H1 (cell line): ENCODE results near the gene S100A12. TPM values are rescaled to one million over a fixed set of nuclear protein-coding genes. Genes with fewer than 3 reads are reported as not detected.
A peak's percentile ranks its signal among the peaks of the same experiment; 100 is the strongest.

Experiments used
- CTCF ChIA-PET: fragments of 300-600 bp; sonication (Branson Sonifier 250); formaldehyde crosslinking; loops from one replicate; lab custom pipeline; 2021; ENCODE audit not compliant: partially characterized antibody; lab: Charles Lee
- POLR2A ChIA-PET: fragments of 300-600 bp; sonication (Branson Sonifier 250); formaldehyde crosslinking; loops from one replicate; lab custom pipeline; 2021; ENCODE audit warnings: inconsistent platforms; ENCODE audit not compliant: partially characterized antibody; lab: Charles Lee
- DNase-seq, 2 experiments: peaks; one replicate each; pipeline versions ENCODE4 v3.0.0 to v3.0.0-alpha.2; 2010 to 2022; ENCODE audit warnings: low spot score in 2 of 2, low read depth in 1 of 2, mixed read lengths in 1 of 2
- FAIRE-seq: peaks from 2 replicates; lab custom pipeline; 2011; peaks lifted over from hg19 to GRCh38; lab: Jason Lieb, UNC
- H2AFZ ChIP-seq: 2 replicates; pipeline ENCODE4 v1.8.1; 2012; ENCODE audit warnings: low read length, inconsistent platforms
- H2AK5ac ChIP-seq: 2 replicates; pipeline ENCODE4 v1.6.1; 2013; ENCODE audit warnings: low read depth, low read length
- H2BK120ac ChIP-seq: replicated peaks from 2 replicates; pipeline ENCODE3; 2013; ENCODE audit warnings: low read depth, low read length, inconsistent platforms
- H2BK12ac ChIP-seq: 2 replicates; pipeline ENCODE4 v1.6.1; 2013; ENCODE audit warnings: low read depth, low read length
- H2BK15ac ChIP-seq: 2 replicates; pipeline ENCODE4 v1.6.1; 2013; ENCODE audit warnings: low read length
- H2BK20ac ChIP-seq: 2 replicates; pipeline ENCODE4 v1.6.1; 2013; ENCODE audit warnings: low read length
- H2BK5ac ChIP-seq: 2 replicates; pipeline ENCODE4 v1.6.1; 2013; ENCODE audit warnings: low read depth, low read length
- H3K14ac ChIP-seq: 2 replicates; pipeline ENCODE4 v1.6.1; 2013; ENCODE audit warnings: inconsistent platforms; ENCODE audit not compliant: insufficient read length
- H3K18ac ChIP-seq: 2 replicates; pipeline ENCODE4 v1.6.1; 2013; ENCODE audit warnings: low read length; ENCODE audit errors: extremely low read depth
- H3K23ac ChIP-seq: 2 replicates; pipeline ENCODE4 v1.6.1; 2013; ENCODE audit warnings: inconsistent platforms; ENCODE audit not compliant: insufficient read length
- H3K23me2 ChIP-seq: 2 replicates; pipeline ENCODE4 v1.6.1; 2013; ENCODE audit warnings: low read depth, low read length
- H3K27ac ChIP-seq: 2 replicates; pipeline ENCODE4 v1.6.1; 2011; ENCODE audit warnings: low read depth, low read length, inconsistent platforms
- H3K27me3 ChIP-seq, 4 experiments: replicated peaks in 1 of 4; 1 replicate in 1 of 4; 2 replicates in 3 of 4; pipeline versions ENCODE4 v1.6.1 to v1.8.1; 2011 to 2013; ENCODE audit warnings: low read length in 3 of 4, mild to moderate bottlenecking in 3 of 4, inconsistent platforms in 2 of 4, mixed read lengths in 2 of 4, moderate library complexity in 1 of 4; ENCODE audit not compliant: control insufficient read depth in 3 of 4, insufficient read depth in 3 of 4; ENCODE audit errors: extremely low read depth in 1 of 4
- H3K36me3 ChIP-seq, 4 experiments: 2 replicates each; pipeline versions ENCODE4 v1.6.1 to v1.8.1; 2011 to 2013; ENCODE audit warnings: mild to moderate bottlenecking in 4 of 4, low read length in 3 of 4, moderate library complexity in 2 of 4, control low read depth in 1 of 4, inconsistent platforms in 1 of 4; ENCODE audit not compliant: insufficient read depth in 4 of 4, control insufficient read depth in 2 of 4
- H3K4ac ChIP-seq: replicated peaks from 2 replicates; pipeline ENCODE3; 2013; ENCODE audit warnings: low read length, low read depth, mixed read lengths, inconsistent platforms; ENCODE audit not compliant: insufficient read length
- H3K4me1 ChIP-seq, 4 experiments: replicated peaks in 1 of 4; 1 replicate in 1 of 4; 2 replicates in 3 of 4; pipeline versions ENCODE4 v1.6.1 to v1.8.1; 2011 to 2013; ENCODE audit warnings: low read length in 3 of 4, inconsistent platforms in 2 of 4, mixed read lengths in 1 of 4; ENCODE audit not compliant: insufficient read depth in 4 of 4, control insufficient read depth in 3 of 4
- H3K4me2 ChIP-seq, 2 experiments: 2 replicates each; pipeline versions ENCODE4 v1.6.1 to v1.8.1; 2011 to 2013; ENCODE audit warnings: low read depth in 2 of 2, low read length in 2 of 2, control low read depth in 1 of 2, inconsistent platforms in 1 of 2, mild to moderate bottlenecking in 1 of 2; ENCODE audit not compliant: insufficient read depth in 1 of 2
- H3K4me3 ChIP-seq, 4 experiments: fragments of 200-600, 300-600 bp in 1 of 4; sonication (generic), shearing (Covaris generic), sonication (Bioruptor Twin) in 1 of 4; 2 replicates each; pipeline versions ENCODE4 v1.5.1 to v1.8.1; 2011 to 2016; ENCODE audit warnings: low read length in 4 of 4, low read depth in 3 of 4, control low read depth in 2 of 4, inconsistent platforms in 2 of 4, mild to moderate bottlenecking in 2 of 4, mixed read lengths in 1 of 4, moderate library complexity in 1 of 4; ENCODE audit not compliant: insufficient read depth in 2 of 4; ENCODE audit errors: extremely low read depth in 1 of 4
- H3K56ac ChIP-seq: replicated peaks from 2 replicates; pipeline ENCODE3; 2013; ENCODE audit warnings: low read depth, mild to moderate bottlenecking, mixed read lengths, low read length, inconsistent platforms; ENCODE audit not compliant: insufficient read length
- H3K79me1 ChIP-seq: 2 replicates; pipeline ENCODE4 v1.6.1; 2013; ENCODE audit warnings: low read depth, low read length, control low read depth
- H3K79me2 ChIP-seq, 2 experiments: 2 replicates each; pipeline versions ENCODE4 v1.6.1 to v1.8.1; 2012 to 2013; ENCODE audit warnings: low read length in 2 of 2, mild to moderate bottlenecking in 2 of 2, inconsistent platforms in 1 of 2; ENCODE audit not compliant: insufficient read depth in 2 of 2, control insufficient read depth in 1 of 2
- H3K9ac ChIP-seq, 4 experiments: replicated peaks in 1 of 4; 1 replicate in 1 of 4; 2 replicates in 3 of 4; pipeline versions ENCODE4 v1.6.1 to v1.8.1; 2011 to 2013; ENCODE audit warnings: low read depth in 3 of 4, low read length in 3 of 4, control low read depth in 2 of 4, mild to moderate bottlenecking in 2 of 4, moderate library complexity in 2 of 4, inconsistent platforms in 1 of 4; ENCODE audit errors: extremely low read depth in 1 of 4
- H3K9me3 ChIP-seq, 2 experiments: 2 replicates each; pipeline versions ENCODE4 v1.6.1 to v1.8.1; 2012 to 2013; ENCODE audit warnings: mild to moderate bottlenecking in 2 of 2, moderate library complexity in 2 of 2, control low read depth in 1 of 2, inconsistent platforms in 1 of 2, low read depth in 1 of 2, low read length in 1 of 2, mixed read lengths in 1 of 2; ENCODE audit not compliant: insufficient read depth in 2 of 2
- H4K20me1 ChIP-seq, 2 experiments: replicated peaks in 1 of 2; 2 replicates each; pipeline versions ENCODE3 to v1.8.1; 2011 to 2013; ENCODE audit warnings: inconsistent platforms in 2 of 2, low read length in 2 of 2, mild to moderate bottlenecking in 1 of 2; ENCODE audit not compliant: insufficient read depth in 2 of 2, control insufficient read depth in 1 of 2
- H4K5ac ChIP-seq: 2 replicates; pipeline ENCODE4 v1.6.1; 2013; ENCODE audit warnings: low read length, low read depth, mixed read lengths, inconsistent platforms; ENCODE audit not compliant: insufficient read length
- H4K8ac ChIP-seq: 2 replicates; pipeline ENCODE4 v1.8.0; 2013; ENCODE audit warnings: mild to moderate bottlenecking, moderate library complexity, low read length, inconsistent platforms; ENCODE audit not compliant: insufficient read depth; ENCODE audit errors: extremely low read depth
- H4K91ac ChIP-seq: replicated peaks from 2 replicates; pipeline ENCODE3; 2013; ENCODE audit warnings: low read length, mixed read lengths, inconsistent platforms; ENCODE audit not compliant: insufficient read length
- CREB1 ChIP-seq: IDR thresholded peaks from 2 replicates; pipeline ENCODE4 v1.6.1; 2012; ENCODE audit warnings: inconsistent platforms
- RAD21 ChIP-seq, 2 experiments: IDR thresholded peaks in 1 of 2; conservative IDR thresholded peaks in 1 of 2; 2 replicates each; pipeline ENCODE4 v1.6.1; 2011; ENCODE audit warnings: low read depth in 2 of 2, low read length in 2 of 2, improper control_type of control experiment in 1 of 2, inconsistent platforms in 1 of 2, mild to moderate bottlenecking in 1 of 2, moderate library complexity in 1 of 2
- SIRT6 ChIP-seq: IDR thresholded peaks from one replicate; pipeline ENCODE4 v1.7.1; 2012; ENCODE audit warnings: low read length, inconsistent platforms
- SP4 ChIP-seq: IDR thresholded peaks from 2 replicates; pipeline ENCODE4 v1.6.1; 2012; ENCODE audit warnings: low read length, inconsistent platforms
- TAF1 ChIP-seq: IDR thresholded peaks from 2 replicates; pipeline ENCODE4 v1.6.1; 2011; ENCODE audit warnings: mild to moderate bottlenecking, low read depth, low read length
- WGBS, 2 experiments: shearing (Covaris generic) in 1 of 2; methylation state at CpG; one replicate each; pipeline versions ENCODE4 v1.1.6 to v1.1.7; 2013 to 2015; ENCODE audit warnings: low lambda C conversion rate in 2 of 2, mixed read lengths in 2 of 2, inconsistent platforms in 1 of 2, low coverage in 1 of 2, missing lambda C conversion rate in 1 of 2; ENCODE audit not compliant: insufficient replicate concordance in 2 of 2, insufficient coverage in 1 of 2, insufficient read length in 1 of 2; ENCODE audit errors: extremely low coverage in 1 of 2, missing lambda C conversion rate in 1 of 2; 5-methylcytosine and 5-hydroxymethylcytosine counted together
- polyA plus RNA-seq, 7 experiments: library from polyadenylated mRNA; depleted of rRNA in 3 of 7; stranded (reverse) in 5 of 7; unstranded in 2 of 7; fragments of >200 nt in 5 of 7; fragments of 200-250 nt in 2 of 7; gene quantifications; 1 replicate in 5 of 7; 2 replicates in 1 of 7; 4 replicates in 1 of 7; pipeline versions ENCODE4 v1.2.1 to v1.2.3, GENCODE V29; 2011 to 2013; ENCODE audit warnings: missing spikeins in 2 of 7, mixed read lengths in 2 of 7
- total RNA-seq: library from RNA; stranded (reverse); fragmentation: NEBNext Ultra II Directional; extraction: Animal tissue kit (Norgen Biotek cat#: 25700); gene quantifications from 2 replicates; pipeline ENCODE4 v1.2.1, GENCODE V29; 2021
- TF ChIP-seq, protein P1 (sequence below), 3 experiments: IDR thresholded peaks; 1 replicate in 2 of 3; 2 replicates in 1 of 3; pipeline versions ENCODE4 v1.5.1 to v1.6.1; 2011; ENCODE audit warnings: low read length in 3 of 3, mild to moderate bottlenecking in 3 of 3, inconsistent platforms in 2 of 3, low read depth in 1 of 3, moderate library complexity in 1 of 3; ENCODE audit not compliant: insufficient read depth in 1 of 3; ENCODE audit errors: control extremely low read depth in 1 of 3

Gene S100A12
- total and polyA plus RNA-seq, 2 of the 8 experiments (the other 6 are each of a cell fraction or from before 2014, with no cell fraction given) = not detected

DNA sequence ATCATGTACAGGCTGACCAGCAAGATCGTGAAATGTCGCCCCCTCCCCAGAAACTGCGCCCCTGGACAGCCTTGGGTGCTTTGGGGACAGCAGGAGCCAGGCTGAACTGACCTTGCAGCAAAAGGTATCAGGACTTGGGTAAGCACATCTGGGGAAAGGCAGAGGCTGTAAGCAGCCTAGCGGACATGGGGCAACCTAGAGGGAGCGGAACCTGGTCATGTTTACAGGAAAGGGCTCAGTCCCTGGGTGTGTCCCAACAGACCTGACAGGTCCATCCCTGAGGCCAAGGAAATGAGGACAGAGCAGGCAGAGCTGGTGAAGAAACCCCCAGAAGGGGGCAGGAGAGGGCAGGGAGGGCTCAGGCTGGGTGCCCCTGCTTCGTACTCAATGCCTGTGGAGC lies 18.5 kb upstream of the S100A12 start:
- Histone ChIP-seq H3K79me1 (no peaks in the 10 kb centered on the region), H3K23ac (no peak overlapping the region), H2AFZ (no peak overlapping the region), H3K23me2 (no peaks in the 10 kb centered on the region), H3K4me3 (no peak overlapping the region), H2BK20ac (no peak overlapping the region), H3K9me3 (no peaks in the 10 kb centered on the region), H3K14ac (no peak overlapping the region), H3K18ac (no peak overlapping the region), H3K9ac (no peak overlapping the region), H4K8ac (no peak overlapping the region), H4K91ac (no peak overlapping the region), H3K79me2 (no peaks in the 10 kb centered on the region), H3K4me1 (no peaks in the 10 kb centered on the region), H2AK5ac (no peak overlapping the region), H3K36me3 (no peaks in the 10 kb centered on the region), H2BK120ac (no peak overlapping the region), H3K4ac (no peak overlapping the region), H3K4me2 (no peak overlapping the region), H2BK5ac (no peak overlapping the region), H4K5ac (no peak overlapping the region), H3K56ac (no peak overlapping the region), H3K27ac (no peak overlapping the region), H2BK15ac (no peak overlapping the region; the same call in 1 of the 2 replicates), H4K20me1 (no peaks in the 10 kb centered on the region), H3K27me3 (peaks cover 0 to 2% (median 0%) of the 10 kb centered on the region in 4 experiments; a peak in 1 of 7 replicates), H2BK12ac (no peak overlapping the region)
- no peak for TF ChIP-seq TAF1
- no peak for TF ChIP-seq SP4
- peak; percentile 39 to 56 for TF ChIP-seq RAD21 (IDR thresholded peaks at IDR 0.05 in 1 of 2, conservative IDR thresholded peaks at IDR 0.05 in 1 of 2; ENCODE audit: low read depth in 2 of 2, low read length in 2 of 2)
- TF ChIP-seq SIRT6 = no peak
- TF ChIP-seq, protein P1, sequence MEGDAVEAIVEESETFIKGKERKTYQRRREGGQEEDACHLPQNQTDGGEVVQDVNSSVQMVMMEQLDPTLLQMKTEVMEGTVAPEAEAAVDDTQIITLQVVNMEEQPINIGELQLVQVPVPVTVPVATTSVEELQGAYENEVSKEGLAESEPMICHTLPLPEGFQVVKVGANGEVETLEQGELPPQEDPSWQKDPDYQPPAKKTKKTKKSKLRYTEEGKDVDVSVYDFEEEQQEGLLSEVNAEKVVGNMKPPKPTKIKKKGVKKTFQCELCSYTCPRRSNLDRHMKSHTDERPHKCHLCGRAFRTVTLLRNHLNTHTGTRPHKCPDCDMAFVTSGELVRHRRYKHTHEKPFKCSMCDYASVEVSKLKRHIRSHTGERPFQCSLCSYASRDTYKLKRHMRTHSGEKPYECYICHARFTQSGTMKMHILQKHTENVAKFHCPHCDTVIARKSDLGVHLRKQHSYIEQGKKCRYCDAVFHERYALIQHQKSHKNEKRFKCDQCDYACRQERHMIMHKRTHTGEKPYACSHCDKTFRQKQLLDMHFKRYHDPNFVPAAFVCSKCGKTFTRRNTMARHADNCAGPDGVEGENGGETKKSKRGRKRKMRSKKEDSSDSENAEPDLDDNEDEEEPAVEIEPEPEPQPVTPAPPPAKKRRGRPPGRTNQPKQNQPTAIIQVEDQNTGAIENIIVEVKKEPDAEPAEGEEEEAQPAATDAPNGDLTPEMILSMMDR (IDR thresholded peaks at IDR 0.05; ENCODE audit: control extremely low read depth in 1 of 3, insufficient read depth in 1 of 3, low read depth in 1 of 3, low read length in 3 of 3) = peak; percentile 50 to 62 (median 62)
- no peak for TF ChIP-seq CREB1
- DNase-seq (peak in 1 of 2 experiments; percentile 73), FAIRE-seq (no peak)
- WGBS, 2 experiments = 81% methylated on average over 6 of the region's 6 CpGs; no CpG with 5 or more reads in 1 of the 2 experiments
- ChIA-PET CTCF (interaction anchor here (0.9 to 4.7 kb wide), 7 partner anchors 10 to 101 kb away, joined by 3 to 33 read pairs (median 6); no protein-coding TSS in a partner anchor), POLR2A (no interaction called here)
